PC-9 (cell line): ENCODE data around the gene DYNLRB1.

Experiments
- EZH2 ChIP-seq: fragments of 200-600 bp; sonication (generic); IDR thresholded peaks from 2 replicates; pipeline ENCODE4 v1.8.0; 2017; ENCODE audit warnings: antibody characterized with exemption, low read depth
- TF ChIP-seq, protein P1 (sequence below): fragments of 200-600 bp; sonication (generic); conservative IDR thresholded peaks from 2 replicates; pipeline ENCODE4 v1.6.1; 2017; ENCODE audit warnings: mixed run types, antibody characterized with exemption, mild to moderate bottlenecking, moderate library complexity

GRCh38 chr20:34531608-34532265 is 15.5 kb downstream of the DYNLRB1 start:
- TF ChIP-seq, protein P1, sequence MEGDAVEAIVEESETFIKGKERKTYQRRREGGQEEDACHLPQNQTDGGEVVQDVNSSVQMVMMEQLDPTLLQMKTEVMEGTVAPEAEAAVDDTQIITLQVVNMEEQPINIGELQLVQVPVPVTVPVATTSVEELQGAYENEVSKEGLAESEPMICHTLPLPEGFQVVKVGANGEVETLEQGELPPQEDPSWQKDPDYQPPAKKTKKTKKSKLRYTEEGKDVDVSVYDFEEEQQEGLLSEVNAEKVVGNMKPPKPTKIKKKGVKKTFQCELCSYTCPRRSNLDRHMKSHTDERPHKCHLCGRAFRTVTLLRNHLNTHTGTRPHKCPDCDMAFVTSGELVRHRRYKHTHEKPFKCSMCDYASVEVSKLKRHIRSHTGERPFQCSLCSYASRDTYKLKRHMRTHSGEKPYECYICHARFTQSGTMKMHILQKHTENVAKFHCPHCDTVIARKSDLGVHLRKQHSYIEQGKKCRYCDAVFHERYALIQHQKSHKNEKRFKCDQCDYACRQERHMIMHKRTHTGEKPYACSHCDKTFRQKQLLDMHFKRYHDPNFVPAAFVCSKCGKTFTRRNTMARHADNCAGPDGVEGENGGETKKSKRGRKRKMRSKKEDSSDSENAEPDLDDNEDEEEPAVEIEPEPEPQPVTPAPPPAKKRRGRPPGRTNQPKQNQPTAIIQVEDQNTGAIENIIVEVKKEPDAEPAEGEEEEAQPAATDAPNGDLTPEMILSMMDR: no peak
- TF ChIP-seq EZH2: no peak
